EL (cell line): ENCODE data around the gene VWA8.
"Not testable (repeated sequence)": the region's sequence is repeated elsewhere in the genome, so short reads cannot be mapped to it uniquely, and the experiment has no call there.

Source experiments
- DNase-seq: peaks from one replicate; pipeline ENCODE4 v3.0.0-alpha.2; 2016

The VWA8 gene

DNA sequence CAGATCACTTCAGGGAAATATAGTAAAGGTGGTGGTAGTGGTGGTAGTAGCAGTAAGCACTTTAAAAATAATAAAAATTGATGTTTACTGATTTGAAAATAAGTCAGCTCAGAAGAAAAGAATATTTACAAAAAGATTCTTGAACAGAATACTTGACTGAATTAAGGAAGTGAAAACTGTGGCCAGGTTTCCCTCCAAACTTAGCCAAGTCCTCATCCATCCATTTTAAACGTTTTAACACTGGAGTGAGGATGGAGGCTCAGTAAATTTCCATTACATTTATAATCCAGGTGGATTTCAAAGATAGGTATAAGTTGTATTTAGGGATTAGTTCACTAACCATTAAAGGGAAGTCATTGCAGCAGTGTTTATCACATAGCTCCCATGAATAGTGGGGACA lies 282.1 kb downstream of the VWA8 start:
- DNase-seq: no peak

- DNase-seq: no peak
Observed at GRCh38 chr13:41678249-41678648, 282.7 kb downstream of the VWA8 start.

DNA sequence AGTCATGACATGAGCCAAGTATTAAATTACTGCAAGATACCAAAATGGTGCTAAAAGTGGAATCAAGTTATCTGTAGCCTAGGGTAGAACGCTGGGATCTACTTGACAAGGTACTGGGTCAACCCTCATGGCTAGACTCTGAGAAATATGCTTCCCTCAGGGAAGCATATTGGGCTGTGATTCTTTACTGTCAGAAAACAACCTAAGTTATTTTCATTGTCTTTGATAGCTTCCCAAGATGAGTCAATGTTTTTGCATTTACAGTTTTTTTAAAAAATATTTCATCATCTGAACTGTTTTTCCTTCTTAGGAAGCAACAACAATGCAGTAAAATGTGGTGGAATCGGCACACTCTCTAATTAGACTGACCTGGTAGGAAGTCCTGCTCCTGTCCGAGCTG lies 285.6 kb downstream of the VWA8 start:
- DNase-seq: peak; percentile 26

DNA sequence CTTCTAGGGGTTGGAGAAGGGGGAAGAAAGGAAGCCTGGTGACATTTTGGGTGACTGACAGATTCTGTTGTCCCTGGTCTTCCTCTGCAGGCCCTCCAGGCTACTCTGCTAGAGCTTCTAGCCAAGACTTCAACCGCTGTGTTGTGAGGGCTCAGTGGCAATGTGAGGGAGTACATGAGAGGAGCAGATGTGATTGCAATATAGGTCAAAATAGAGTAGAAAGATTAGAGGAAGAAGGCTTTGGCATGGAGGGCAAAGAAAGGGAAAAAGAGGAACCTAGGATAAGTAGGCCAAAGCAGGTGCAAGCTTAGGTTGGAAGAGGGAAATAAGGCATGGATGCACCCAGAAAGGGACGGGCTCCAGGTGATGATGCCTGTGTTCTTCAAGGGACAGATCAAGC lies 286.7 kb downstream of the VWA8 start:
- DNase-seq: no peak

DNA sequence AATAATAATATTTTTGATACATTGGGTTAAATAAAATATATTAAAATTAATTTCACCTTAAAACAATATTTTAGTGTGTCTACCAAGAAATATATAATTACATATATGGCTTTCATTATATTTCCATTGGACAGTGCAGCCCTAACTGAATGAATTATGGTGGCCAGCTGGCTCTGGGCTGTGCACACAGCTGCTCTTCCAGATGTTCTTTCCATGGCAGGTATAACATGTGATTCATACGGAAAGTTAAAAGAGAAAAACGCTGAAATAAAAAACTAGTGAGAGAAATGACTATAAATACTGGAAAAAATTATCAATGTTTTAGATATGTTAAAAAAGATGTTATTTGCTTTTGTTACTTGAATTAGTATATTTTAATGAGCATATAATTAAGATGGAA lies 287.3 kb downstream of the VWA8 start:
- no peak for DNase-seq

GRCh38 chr13:41670873-41671443 lies 290.0 kb downstream of the VWA8 start:
- no peak for DNase-seq

DNA sequence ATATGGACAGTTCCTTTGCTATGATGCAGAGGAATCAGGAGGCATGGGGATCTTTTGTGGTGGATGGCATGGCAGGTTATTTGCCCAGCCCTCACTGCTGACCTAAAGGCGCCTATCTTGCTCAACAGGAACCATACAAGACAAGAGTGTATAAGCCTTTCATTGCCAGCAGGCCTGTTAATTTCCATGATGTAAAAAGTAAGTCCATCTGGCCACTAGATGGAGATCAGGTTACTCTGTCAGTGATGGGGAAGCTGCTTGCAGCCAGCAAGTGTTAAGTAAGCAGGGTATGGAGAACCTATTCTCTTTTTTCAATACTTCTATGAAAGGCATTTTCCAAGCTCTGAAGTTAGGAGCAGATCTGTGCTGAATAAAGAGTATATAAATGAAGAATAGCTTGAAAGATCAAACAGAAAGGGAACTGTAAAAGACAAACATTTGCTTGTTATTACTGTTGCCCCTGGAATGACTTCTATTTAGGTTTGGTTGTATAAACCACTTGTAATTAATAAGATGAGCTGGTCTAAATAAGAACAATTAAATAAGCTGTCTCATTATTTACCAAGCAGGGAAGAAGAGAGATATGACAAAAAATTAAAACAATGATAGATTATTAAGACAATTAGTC lies 292.7 kb downstream of the VWA8 start:
- peak; percentile 84 for DNase-seq

DNA sequence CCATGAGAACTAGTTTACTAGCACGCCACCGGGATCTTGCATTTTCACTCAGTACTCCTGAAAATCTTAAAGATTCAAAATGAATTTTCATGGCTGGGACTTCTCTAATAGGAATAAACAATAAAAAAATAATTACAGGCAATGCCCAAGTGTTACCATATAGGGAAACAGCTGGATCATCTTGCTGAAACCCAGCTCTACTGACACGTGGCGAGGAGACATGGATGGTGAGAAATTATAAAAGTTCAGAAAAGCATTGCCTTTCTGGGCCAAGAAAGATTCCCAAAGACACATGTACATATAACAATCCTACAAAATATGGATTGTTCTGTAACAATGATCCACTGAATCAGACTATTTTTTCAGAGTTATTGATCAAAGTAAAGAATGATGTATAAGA lies 294.3 kb downstream of the VWA8 start:
- DNase-seq: no peak

- no peak for DNase-seq
Observed at GRCh38 chr13:41660411-41660810, 300.5 kb downstream of the VWA8 start.

DNA sequence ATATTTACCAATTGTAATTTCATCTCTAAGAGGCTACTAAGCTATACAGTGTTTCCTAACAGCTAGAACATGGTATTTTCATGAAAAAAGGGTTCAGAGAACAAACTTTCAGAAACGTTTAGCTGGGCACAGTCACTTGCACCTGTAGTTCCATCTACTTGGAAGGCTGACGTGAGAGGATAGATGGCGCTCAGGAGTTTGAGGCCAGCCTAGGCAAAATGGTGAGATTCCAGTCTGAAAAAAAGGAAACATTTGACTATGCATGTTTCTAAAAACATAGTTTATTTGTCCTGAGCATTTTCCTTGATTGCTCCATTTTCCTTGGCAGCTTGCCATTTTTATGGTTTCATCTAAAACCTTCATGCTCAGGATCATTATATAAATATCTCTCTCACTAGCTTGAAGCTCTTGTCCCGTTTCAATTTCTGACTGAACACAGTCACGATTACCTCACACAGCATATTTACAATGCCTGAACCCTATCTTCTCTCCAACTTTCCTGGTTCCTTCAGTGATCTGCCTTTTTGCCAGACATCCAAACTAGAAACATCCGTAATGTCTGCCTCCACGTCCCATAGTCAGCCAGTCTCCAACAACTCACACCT lies 302.8 kb downstream of the VWA8 start:
- DNase-seq: peak; percentile 23

- DNase-seq: no peak
Observed at GRCh38 chr13:41655997-41656396, 304.9 kb downstream of the VWA8 start.

DNA sequence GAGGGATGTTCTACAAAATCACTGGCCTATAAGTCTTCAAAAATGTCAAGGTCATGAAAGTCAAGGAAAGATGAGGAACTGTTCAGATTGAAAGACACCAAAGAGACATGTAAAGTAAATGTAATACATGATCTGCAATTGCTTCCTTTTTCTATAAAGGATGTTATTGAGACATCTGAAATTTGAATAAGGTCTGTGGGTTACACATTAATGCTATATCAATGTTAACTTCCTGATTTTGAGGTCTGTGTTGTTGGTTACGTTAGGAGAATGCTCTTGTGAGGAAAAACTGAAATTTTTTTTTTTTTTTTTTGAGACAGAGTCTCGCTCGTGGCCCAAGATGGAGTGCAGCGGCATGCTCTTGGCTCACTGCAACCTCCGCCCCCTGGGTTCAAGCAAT lies 306.1 kb downstream of the VWA8 start:
- DNase-seq: no peak

DNA sequence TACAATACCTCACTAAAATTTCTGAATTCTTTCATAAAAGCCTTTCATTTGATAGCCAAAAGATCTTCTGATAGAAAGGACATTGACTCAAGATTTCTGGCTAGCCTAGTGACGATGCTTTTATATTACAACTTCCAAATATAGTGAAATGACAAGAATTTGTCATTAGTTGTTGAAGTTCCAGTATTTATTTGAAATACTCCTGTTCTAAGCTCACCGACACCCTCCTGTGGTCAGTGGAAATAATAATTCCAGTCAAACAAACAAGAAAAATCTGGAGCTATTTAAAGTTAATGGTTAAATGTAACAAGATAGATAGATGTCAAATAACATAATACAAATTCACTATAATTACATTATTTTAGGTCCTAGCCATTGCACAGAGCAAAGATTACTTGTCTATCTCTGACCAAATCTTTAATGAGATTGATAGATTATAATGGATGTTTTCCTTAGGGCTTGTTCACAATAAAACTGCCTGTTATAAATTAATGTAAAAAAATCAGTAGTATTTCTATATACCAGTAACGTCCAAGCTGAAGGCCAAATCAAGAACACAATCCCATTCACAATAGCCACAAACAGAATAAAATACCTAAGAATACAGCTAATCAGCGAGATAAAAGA lies 308.1 kb downstream of the VWA8 start:
- peak; percentile 50 for DNase-seq

- no peak for DNase-seq
Observed at GRCh38 chr13:41651413-41652058, 309.4 kb downstream of the VWA8 start.

GRCh38 chr13:41650706-41651105 lies 310.2 kb downstream of the VWA8 start:
- DNase-seq: no peak

DNA sequence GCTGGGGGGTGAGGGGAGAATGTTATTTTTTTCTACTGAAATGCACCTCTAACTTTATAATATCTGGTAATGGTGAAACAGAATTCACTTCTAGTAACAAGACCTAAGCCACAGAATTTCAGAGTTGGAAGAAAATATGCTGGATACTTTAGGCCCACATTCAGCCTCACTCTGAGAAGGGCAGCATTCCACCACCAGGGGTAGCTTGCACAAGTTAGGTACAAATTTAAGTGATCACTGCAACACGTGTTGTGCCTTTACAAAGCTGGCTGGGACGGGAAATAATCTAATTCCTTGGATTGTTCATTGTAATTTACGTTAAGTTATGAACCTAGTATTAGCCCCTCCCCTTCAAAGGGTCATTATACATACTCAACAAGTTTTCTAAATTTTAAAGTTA lies 311.2 kb downstream of the VWA8 start:
- DNase-seq: peak; percentile 12

- DNase-seq: peak; percentile 13
Observed at GRCh38 chr13:41648314-41648935, 312.5 kb downstream of the VWA8 start.

- DNase-seq: not testable (repeated sequence)
Observed at GRCh38 chr13:41647699-41648313, 313.1 kb downstream of the VWA8 start.

GRCh38 chr13:41645331-41645730 lies 315.6 kb downstream of the VWA8 start:
- peak; percentile 85 for DNase-seq

- no peak for DNase-seq
Observed at GRCh38 chr13:41644742-41645141, 316.2 kb downstream of the VWA8 start.

- DNase-seq: no peak
Observed at GRCh38 chr13:41643507-41643906, 317.4 kb downstream of the VWA8 start.

DNA sequence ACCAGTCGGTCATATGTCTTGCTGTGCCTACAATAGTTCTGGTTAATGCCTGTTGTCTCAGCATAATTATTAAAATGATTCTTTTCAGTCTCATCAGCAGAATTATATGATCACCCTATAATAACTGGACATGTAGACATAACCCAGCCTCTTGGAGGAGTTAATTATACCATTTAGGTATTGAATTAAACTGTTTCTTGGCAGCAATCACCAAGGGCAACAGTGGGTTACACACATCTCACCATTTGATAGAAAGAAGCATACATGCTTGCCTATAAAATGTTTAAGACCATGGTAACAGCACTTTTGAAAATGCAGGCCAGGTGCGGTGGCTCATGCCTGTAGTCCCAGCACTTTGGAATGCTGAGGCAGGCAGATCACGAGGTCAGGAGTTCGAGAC lies 318.9 kb downstream of the VWA8 start:
- no peak for DNase-seq

DNA sequence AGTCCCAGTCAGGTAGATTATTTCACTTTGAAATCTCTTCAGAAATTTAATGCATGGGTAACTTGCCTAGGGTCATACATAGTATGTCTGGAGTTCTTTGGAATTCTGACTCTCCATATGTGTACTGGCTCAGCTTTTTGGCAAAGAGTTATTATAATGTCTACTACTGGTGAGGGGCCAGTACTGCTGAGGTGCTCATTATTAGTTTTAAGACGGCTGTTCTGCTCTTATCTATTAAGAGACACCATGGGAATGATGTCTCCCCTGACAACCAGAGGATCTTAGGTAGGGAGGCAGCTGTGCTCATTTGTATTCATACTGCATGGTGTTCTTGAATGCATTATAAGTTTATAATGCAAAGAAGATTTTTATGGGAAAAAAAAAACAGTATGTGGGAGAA lies 319.5 kb downstream of the VWA8 start:
- DNase-seq: no peak
